ENCODE measurements around the gene THYN1.

DNA sequence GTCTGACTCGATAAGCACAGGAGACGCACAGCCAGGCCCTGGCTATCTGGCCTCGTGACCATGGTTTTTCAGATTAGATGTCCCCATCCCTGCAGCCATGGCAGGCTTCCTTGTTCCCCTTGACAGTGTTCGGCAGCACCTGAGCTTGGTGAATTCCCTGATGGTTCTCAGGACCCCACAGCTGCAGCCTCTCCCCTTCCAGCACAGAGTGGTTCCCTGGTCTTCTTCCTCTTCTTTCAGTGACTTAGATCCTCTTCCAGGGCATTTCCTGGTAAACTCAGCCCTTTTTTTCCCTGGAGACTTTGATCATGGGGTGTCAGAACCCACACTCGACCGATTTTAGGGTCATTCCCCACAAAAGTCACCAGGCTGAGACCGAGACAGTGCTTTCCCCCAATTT lies 37.5 kb upstream of the THYN1 start:
- TF ChIP-seq SNAI2 (CRISPR knock-in tag; IDR thresholded peaks at IDR 0.05) (no peak), ESRRG (CRISPR knock-in tag; IDR thresholded peaks at IDR 0.05) (no peak), PPARA (CRISPR knock-in tag; IDR thresholded peaks at IDR 0.05; ENCODE audit: borderline replicate concordance) (no peak), POU6F1 (CRISPR knock-in tag; IDR thresholded peaks at IDR 0.05; ENCODE audit: borderline replicate concordance, low read depth) (no peak), ZFP30 (CRISPR knock-in tag; IDR thresholded peaks at IDR 0.05) (no peak), ISL1 (CRISPR knock-in tag; IDR thresholded peaks at IDR 0.05) (no peak), OSR1 (CRISPR knock-in tag; IDR thresholded peaks at IDR 0.05) (no peak)
- TF ChIP-seq, protein P1, sequence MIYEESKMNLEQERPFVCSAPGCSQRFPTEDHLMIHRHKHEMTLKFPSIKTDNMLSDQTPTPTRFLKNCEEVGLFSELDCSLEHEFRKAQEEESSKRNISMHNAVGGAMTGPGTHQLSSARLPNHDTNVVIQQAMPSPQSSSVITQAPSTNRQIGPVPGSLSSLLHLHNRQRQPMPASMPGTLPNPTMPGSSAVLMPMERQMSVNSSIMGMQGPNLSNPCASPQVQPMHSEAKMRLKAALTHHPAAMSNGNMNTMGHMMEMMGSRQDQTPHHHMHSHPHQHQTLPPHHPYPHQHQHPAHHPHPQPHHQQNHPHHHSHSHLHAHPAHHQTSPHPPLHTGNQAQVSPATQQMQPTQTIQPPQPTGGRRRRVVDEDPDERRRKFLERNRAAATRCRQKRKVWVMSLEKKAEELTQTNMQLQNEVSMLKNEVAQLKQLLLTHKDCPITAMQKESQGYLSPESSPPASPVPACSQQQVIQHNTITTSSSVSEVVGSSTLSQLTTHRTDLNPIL (CRISPR knock-in tag; IDR thresholded peaks at IDR 0.05; ENCODE audit: low read depth) = no peak

Data from SK-N-SH treated with all-trans-retinoic acid at 6 μM for 48 hours (cell line).